ENCODE data around the gene EIF4G2. TPM values are rescaled to one million over a fixed set of nuclear protein-coding genes. Genes with fewer than 3 reads are reported as not detected.

EIF4G2 gene
- total RNA-seq, 2 donors from 2014 or later = 1,073 to 1,080 TPM

DNA sequence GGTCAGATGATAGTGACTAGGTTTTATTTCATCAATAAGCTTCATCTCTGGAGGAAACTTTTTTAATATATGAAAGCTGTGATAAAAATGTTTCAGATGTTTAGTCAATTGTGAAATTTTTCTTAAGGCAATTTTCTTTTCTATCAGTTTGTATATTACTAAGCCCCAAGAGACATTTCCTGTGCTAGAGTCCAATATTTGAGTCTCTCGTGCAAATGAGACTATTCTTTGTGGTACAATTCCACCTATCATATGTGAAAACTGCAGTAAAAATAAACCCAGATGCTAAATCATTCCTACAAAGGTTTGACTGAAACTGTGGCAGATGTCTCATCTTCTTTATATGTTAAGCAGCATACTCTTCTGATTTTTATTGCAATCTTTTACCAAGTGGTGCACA, 29.6 kb downstream of the EIF4G2 start:
- Histone ChIP-seq H3K36me3 (no peaks in the 10 kb centered on the region), H3K4me1 (no peaks in the 10 kb centered on the region), H3K9ac (ENCODE audit: low read depth in 2 of 2, low read length in 2 of 2) (no peak overlapping the region), H3K27me3 (no peaks in the 10 kb centered on the region), H3K27ac (no peak overlapping the region), H3K4me3 (no peak overlapping the region), H3K9me3 (no peaks in the 10 kb centered on the region)
- no peak for TF ChIP-seq CTCF (IDR thresholded peaks at IDR 0.05)
- intact Hi-C loops (cut with DNase I) = no loop called here
- no peak for DNase-seq

DNA sequence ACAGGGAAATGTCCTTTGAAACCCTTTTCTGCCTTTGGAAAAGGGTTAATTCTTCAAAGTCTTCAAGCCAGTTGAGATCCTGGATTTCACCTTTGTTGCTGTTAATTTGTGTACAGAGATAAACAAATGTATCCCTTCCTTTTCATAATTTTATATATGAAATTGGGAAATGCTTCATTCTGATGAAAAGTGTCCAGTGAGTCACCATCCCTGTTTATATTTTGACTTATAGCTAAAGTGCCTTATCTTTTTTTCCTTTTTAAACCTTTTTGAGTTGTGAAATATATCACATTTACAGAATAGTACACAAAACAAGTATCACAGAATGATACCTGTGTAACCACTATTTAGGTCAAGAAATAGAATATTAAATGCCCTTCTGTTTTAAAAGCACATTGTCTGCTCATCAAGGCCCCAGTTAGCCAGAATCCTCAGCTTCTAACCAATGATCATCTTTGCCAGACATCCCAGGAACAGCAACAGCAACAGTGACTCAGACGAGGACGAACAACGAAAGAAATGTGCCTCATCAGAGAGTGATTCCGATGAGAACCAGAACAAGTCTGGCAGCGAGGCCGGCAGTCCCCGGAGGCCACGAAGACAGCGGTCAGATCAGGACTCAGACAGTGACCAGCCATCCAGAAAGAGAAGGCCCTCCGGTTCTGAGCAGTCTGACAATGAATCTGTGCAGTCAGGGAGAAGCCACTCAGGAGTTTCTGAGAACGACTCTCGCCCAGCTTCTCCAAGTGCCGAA, 30.3 kb downstream of the EIF4G2 start:
- Histone ChIP-seq H3K27ac (no peak overlapping the region), H3K36me3 (no peaks in the 10 kb centered on the region)
- intact Hi-C loops (cut with DNase I) = no loop called here

GRCh38 chr11:10777806-10778205, 30.9 kb downstream of the EIF4G2 start:
- no peak overlapping the region for H3K9ac ChIP-seq (ENCODE audit: low read depth in 2 of 2, low read length in 2 of 2)
- no peaks in the 10 kb centered on the region for H3K27me3 ChIP-seq
- no peak for DNase-seq
- H3K27ac ChIP-seq = no peak overlapping the region
- TF ChIP-seq CTCF (IDR thresholded peaks at IDR 0.05) = no peak
- intact Hi-C loops (cut with DNase I) = no loop called here
- no peaks in the 10 kb centered on the region for H3K36me3 ChIP-seq
- no peak overlapping the region for H3K4me3 ChIP-seq
- H3K4me1 ChIP-seq = no peaks in the 10 kb centered on the region
- no peaks in the 10 kb centered on the region for H3K9me3 ChIP-seq

More for the DNA sequence above, 30.3 kb downstream of the EIF4G2 start:
- no peak for TF ChIP-seq CTCF (IDR thresholded peaks at IDR 0.05)
- DNase-seq = no peak
- Histone ChIP-seq H3K4me1 (no peaks in the 10 kb centered on the region), H3K9ac (ENCODE audit: low read depth in 2 of 2, low read length in 2 of 2) (no peak overlapping the region), H3K4me3 (no peak overlapping the region), H3K27me3 (no peaks in the 10 kb centered on the region), H3K9me3 (no peaks in the 10 kb centered on the region)

- intact Hi-C loops (cut with DNase I) = no loop called here
- H3K9me3 ChIP-seq = no peaks in the 10 kb centered on the region
- H3K27me3 ChIP-seq = no peaks in the 10 kb centered on the region
- H3K9ac ChIP-seq (ENCODE audit: low read depth in 2 of 2, low read length in 2 of 2) = no peak overlapping the region
- H3K27ac ChIP-seq = no peak overlapping the region
- peaks cover 3% of the 10 kb centered on the region for H3K36me3 ChIP-seq
- H3K4me1 ChIP-seq = no peaks in the 10 kb centered on the region
- DNase-seq = no peak
- TF ChIP-seq CTCF (IDR thresholded peaks at IDR 0.05) = no peak
- no peak overlapping the region for H3K4me3 ChIP-seq
These were observed 31.3 kb downstream of the EIF4G2 start for GRCh38 chr11:10777393-10777793.

DNA sequence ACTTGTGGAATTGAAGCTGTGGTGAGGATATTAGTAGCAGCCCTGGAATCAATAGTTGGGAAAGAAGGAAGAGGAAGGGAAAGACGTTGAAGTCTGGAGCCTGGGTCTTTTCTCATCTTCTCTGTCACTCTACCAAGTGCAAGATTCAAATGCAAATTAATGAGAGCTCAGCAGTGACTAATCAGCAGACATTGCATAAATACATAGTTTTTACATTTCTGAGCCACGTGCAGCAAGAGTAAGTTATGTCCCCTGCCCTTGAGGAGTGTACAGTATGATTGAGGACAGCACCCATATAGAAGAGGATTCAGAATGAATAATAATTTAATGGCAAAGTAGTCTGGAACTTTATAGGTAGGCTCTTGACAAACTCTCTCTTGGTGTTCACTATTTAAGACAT, 33.9 kb downstream of the EIF4G2 start:
- Histone ChIP-seq H3K4me3 (no peak overlapping the region), H3K27ac (no peak overlapping the region), H3K27me3 (no peaks in the 10 kb centered on the region), H3K9ac (ENCODE audit: low read depth in 2 of 2, low read length in 2 of 2) (no peak overlapping the region), H3K4me1 (no peaks in the 10 kb centered on the region), H3K36me3 (peaks cover 20% of the 10 kb centered on the region), H3K9me3 (no peaks in the 10 kb centered on the region)
- no peak for DNase-seq
- intact Hi-C loops (cut with DNase I) = no loop called here
- no peak for TF ChIP-seq CTCF (IDR thresholded peaks at IDR 0.05)

All from colonic mucosa (tissue), 4 donors.